ENCODE results near the gene NFIC.

NFIC gene

GRCh38 chr19:3501780-3502179 lies 135.4 kb downstream of the NFIC start:
- no peak for ATAC-seq
- TF ChIP-seq ISL1 (CRISPR knock-in tag; IDR thresholded peaks at IDR 0.05) (no peak), ZFP3 (CRISPR knock-in tag; IDR thresholded peaks at IDR 0.05) (no peak), ZFP30 (CRISPR knock-in tag; IDR thresholded peaks at IDR 0.05) (no peak), TCF4 (CRISPR knock-in tag; IDR thresholded peaks at IDR 0.05; ENCODE audit: borderline replicate concordance) (no peak), CSDC2 (CRISPR knock-in tag; IDR thresholded peaks at IDR 0.05) (no peak), TSHZ2 (CRISPR knock-in tag; IDR thresholded peaks at IDR 0.05) (no peak), ZC3H10 (CRISPR knock-in tag; IDR thresholded peaks at IDR 0.05) (no peak)

GRCh38 chr19:3503036-3503572 lies 136.7 kb downstream of the NFIC start:
- ATAC-seq = no peak
- TF ChIP-seq CSRNP3 (CRISPR knock-in tag; IDR thresholded peaks at IDR 0.05) = no peak
- TF ChIP-seq ISL1 (CRISPR knock-in tag; IDR thresholded peaks at IDR 0.05) = no peak
- TF ChIP-seq ZFP30 (CRISPR knock-in tag; IDR thresholded peaks at IDR 0.05) = no peak
- TF ChIP-seq POU6F1 (CRISPR knock-in tag; IDR thresholded peaks at IDR 0.05; ENCODE audit: borderline replicate concordance, low read depth) = no peak
- TF ChIP-seq PPARA (CRISPR knock-in tag; IDR thresholded peaks at IDR 0.05; ENCODE audit: borderline replicate concordance) = no peak
- no peak for TF ChIP-seq TCF4 (CRISPR knock-in tag; IDR thresholded peaks at IDR 0.05; ENCODE audit: borderline replicate concordance)
- no peak for TF ChIP-seq ESRRG (CRISPR knock-in tag; IDR thresholded peaks at IDR 0.05)
- no peak for TF ChIP-seq TSHZ2 (CRISPR knock-in tag; IDR thresholded peaks at IDR 0.05)
- no peak for TF ChIP-seq ZNF70 (CRISPR knock-in tag; IDR thresholded peaks at IDR 0.05)
- TF ChIP-seq ARNTL (CRISPR knock-in tag; IDR thresholded peaks at IDR 0.05; ENCODE audit: borderline replicate concordance, low read depth) = no peak
- no peak for TF ChIP-seq PATZ1 (CRISPR knock-in tag; IDR thresholded peaks at IDR 0.05; ENCODE audit: borderline replicate concordance)

GRCh38 chr19:3504735-3505134 lies 138.4 kb downstream of the NFIC start:
- no peak for ATAC-seq
- TF ChIP-seq ZNF70 (CRISPR knock-in tag; IDR thresholded peaks at IDR 0.05) (no peak), ZFP30 (CRISPR knock-in tag; IDR thresholded peaks at IDR 0.05) (no peak), CREB5 (CRISPR knock-in tag; IDR thresholded peaks at IDR 0.05; ENCODE audit: low read depth) (no peak), ESRRG (CRISPR knock-in tag; IDR thresholded peaks at IDR 0.05) (no peak), POU6F1 (CRISPR knock-in tag; IDR thresholded peaks at IDR 0.05; ENCODE audit: borderline replicate concordance, low read depth) (no peak), ARNTL (CRISPR knock-in tag; IDR thresholded peaks at IDR 0.05; ENCODE audit: borderline replicate concordance, low read depth) (no peak), ZNF8 (CRISPR knock-in tag; IDR thresholded peaks at IDR 0.05) (no peak), BACH2 (CRISPR knock-in tag; IDR thresholded peaks at IDR 0.05; ENCODE audit: borderline replicate concordance) (no peak), PATZ1 (CRISPR knock-in tag; IDR thresholded peaks at IDR 0.05; ENCODE audit: borderline replicate concordance) (no peak), ZNF565 (CRISPR knock-in tag; conservative IDR thresholded peaks at IDR 0.05; ENCODE audit: low read depth) (no peak), GLIS3 (CRISPR knock-in tag; IDR thresholded peaks at IDR 0.05) (no peak), ZFP3 (CRISPR knock-in tag; IDR thresholded peaks at IDR 0.05) (no peak), CSDC2 (CRISPR knock-in tag; IDR thresholded peaks at IDR 0.05) (no peak)
